HG03103 (cell line): ENCODE measurements around the gene COL3A1.

ENCODE experiments used
- ATAC-seq: cut with Tn5 transposase; IDR thresholded peaks from one replicate; pipeline ENCODE4 v1.9.1; 2021; ENCODE audit warnings: low read depth; ENCODE audit not compliant: unreplicated experiment

Gene COL3A1

DNA sequence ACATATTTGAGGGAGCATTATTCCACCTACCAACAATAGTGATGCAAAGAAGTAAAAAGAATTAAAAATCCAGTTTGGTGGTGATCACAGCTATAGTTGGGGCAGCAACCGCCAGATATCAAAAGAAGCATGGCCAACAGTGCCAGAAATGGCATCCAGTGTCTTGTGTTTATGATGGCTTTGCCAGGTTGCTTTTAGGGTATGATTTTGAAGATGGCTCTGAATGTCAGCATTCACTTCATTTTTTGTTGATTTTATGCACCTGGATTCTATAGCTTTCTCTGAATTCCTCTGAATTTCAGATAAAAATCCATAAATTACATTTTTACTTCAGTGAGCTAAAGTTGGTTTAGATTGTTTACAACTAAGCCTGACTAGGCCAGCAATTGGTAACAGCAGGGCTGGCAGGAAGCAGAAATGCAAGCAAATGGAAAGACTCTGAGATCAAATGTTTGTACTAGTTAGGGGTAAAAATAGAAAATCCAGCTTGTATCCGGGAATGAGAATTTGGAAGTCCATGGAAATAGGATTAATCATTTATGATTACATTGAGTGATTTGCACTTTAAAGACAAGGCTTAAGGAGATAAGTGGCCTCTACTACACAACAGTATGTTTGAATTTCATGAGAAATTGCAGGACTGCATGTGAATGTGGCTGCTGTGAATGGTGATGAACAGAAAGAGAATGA is 40.4 kb downstream of the COL3A1 start:
- no peak for ATAC-seq

DNA sequence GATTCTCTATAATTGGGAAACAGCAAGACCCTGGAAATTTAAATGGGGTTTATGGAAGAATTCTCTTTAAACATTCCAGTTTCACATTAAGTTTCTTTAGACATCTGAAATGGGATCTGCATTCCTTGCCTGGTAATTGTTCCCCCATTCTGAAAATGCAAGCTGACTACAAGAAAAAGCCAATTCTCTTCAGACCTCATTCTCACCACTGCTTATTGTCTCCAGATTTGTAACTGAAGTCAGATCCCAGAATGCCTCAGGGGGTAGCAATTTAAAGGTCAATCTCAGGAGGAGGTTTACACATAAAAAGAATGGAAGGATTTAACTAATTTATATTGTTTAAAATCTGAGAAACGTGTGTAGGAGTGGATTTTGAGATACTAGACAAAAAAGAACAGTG is 41.2 kb downstream of the COL3A1 start:
- no peak for ATAC-seq

DNA sequence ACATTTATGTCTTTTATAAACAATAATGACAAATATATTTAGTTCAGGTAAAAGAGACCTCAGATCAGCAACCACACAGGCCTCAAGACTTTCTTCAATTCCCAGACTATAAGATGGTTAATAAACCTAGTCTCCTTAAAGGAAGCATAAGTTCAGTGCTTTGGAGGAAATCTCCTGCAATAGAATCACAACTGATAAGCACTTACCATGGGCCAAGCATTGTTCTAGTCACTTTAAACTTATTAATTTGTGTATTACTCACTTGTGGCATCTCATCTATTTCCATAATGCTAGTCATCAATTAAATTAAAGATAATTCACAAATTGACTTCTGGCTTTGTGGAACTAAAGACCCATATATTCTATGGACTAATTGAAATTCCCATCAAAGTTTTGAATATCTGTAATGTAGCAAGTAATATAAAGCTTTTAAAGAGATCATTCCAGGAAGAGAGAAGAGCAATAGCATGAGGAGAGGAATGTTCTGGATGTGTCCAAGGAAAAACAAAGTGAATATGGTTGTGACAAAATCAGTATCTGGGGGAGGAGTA is 42.2 kb downstream of the COL3A1 start:
- ATAC-seq: no peak

DNA sequence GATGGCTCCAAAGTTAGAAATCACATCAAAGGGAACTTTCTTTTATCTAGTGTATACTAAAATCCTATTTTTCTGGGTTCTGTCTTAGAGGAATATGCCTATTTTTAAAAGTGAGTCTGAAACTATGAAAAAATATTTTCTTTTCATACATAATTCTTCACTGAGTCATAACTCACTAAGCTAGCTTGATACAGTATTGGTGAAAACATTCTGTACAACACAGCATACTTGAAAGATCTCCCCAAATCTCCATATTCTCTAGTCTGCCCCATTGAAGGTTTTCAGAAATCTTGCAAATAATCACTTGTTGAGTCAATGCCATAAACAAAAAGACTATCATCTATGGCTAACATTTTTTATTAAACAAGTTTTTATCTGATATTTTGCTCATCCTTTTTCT is 44.5 kb downstream of the COL3A1 start:
- no peak for ATAC-seq

DNA sequence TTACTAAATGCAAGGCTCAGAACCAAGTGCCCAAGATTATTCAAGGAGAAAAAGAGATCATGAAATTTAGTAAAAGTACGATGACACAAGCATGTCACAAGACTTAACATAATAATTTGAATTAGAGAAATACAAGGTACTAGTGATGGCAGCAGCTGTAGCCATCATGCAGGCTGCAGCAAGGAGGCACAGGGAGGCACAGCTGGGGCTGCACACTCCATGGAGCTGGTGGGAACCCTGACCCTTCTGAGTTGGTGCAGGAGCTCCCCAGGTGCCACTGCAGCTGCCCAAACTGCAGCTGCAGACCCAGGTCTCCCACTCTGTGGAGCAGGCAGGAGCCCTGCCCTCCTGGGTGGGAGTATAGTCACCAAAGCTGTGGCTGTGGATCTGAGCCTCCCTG is 46.0 kb downstream of the COL3A1 start:
- ATAC-seq: no peak

DNA sequence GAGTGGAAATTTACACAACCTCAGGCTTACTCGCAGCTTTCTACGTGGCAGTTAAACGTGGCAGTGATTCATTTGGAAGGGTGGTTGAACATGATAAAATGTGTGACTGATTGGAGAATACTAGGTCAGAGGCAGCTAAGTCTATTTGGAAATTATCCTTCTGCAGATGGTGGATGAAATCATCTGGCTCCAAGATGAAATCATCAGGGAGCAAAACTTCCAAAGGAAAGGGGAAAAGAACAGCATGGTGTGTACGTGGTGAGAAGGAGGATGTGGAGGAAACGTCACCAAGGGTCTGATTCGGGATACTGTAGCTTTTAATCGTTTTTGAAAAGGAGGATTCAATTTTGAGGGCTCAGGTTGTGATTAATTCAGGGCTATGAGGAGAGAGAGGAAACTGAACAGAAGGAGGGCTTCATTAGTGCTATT is 47.9 kb downstream of the COL3A1 start:
- ATAC-seq: no peak

DNA sequence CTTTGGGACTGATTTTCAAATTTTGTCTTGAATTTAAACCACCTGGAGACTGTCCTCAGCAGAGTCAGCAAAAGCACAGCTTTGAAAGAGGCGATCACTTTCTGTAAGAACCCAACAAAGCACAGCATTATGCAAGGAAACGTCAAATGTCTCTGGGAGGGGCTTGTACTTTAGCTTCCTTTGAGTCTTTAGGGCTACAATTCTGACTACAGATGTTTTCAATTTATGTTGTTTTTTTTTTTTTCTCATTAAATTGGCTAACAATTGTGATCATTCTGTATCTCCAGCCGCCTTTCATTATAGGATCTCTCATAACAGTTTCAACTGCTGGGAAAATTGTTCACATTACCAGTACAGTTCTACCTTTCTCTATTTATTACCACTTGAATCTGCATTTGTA is 48.3 kb downstream of the COL3A1 start:
- ATAC-seq: no peak

DNA sequence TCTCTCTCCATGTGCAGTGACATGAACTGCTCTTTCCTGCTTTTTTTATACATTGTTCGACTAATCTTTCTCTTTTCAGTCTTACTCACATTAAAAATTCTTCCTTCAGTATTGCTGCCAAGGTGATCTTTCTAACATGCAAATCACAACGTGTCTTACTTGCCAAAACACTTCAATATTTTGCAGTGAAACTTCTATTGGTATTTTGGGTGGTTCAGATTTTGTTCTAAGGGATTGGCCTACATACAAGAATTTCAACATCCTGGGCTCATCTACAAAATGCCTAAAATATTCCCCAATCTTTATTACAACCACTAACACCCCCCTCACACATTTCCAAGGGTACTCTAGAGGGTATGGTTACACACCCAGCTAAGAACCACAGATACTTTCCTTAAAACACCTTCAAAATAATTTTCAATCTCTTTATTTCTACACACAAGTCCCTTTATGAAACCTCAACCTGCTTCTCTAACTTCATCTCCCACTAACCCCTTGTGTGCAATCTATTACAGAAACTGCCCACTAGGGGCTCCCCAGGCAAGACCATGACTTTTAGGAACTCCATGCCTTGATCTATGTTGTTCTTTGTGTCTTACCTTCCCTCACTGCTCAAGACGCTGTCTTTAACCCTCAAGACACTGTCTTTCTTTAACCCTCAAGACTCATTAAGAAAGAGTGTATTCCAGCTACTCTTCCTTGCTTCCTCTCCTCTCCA is 50.9 kb downstream of the COL3A1 start:
- peak; percentile 92 for ATAC-seq

DNA sequence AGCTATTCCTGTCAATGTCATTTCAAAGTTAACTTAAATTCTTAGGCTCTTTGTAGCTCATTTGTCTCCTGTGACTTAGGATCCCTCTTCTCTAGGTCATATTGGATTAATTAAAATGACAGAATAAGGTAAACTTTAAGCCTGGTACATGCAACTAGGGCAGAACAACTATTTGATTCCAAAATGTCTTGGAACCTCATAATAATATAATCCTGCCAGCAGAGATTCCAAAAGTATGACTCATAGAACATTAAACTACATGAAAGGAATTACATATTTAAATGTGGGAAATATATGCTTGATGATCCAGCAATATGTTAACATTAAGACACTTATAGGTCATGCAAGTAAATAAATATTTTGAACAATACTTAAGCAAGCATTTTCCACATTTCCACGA is 63.3 kb downstream of the COL3A1 start:
- no peak for ATAC-seq

DNA sequence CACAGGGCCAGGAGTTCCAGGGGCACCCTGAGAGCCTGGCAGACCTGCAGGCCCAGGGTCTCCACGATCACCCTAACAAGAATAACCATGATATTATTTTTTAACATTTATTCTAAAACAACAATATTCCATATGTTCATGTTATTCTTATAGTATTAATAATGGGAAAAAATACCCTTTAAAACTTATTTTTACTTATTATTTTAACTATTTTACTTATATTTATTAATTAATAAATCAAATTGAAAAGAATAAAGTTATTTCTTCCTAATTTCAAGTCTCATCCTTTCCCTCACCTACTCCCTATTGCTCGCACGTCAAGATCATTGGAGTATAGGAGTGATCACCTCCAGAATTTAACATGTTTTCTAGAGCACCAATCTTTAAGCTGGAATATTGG is 71.7 kb downstream of the COL3A1 start:
- no peak for ATAC-seq

DNA sequence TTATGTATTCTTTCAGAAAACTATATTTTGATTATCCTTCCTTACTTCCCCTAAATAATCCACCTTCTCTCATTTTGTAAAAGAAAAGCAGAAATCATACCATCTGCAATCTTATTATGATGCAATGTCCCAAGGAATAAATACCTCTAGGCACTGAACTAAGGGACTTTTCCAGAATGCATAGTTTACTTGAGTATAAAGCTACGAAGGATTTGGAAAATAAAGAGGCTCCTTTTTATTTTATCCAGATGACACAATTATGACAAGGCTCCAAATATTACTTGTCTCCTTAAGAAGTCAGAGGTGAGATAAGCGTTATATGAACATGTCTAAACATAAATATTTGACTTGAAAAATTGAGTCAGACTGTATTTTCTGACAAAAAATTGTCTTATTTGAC is 72.1 kb downstream of the COL3A1 start:
- ATAC-seq: no peak

DNA sequence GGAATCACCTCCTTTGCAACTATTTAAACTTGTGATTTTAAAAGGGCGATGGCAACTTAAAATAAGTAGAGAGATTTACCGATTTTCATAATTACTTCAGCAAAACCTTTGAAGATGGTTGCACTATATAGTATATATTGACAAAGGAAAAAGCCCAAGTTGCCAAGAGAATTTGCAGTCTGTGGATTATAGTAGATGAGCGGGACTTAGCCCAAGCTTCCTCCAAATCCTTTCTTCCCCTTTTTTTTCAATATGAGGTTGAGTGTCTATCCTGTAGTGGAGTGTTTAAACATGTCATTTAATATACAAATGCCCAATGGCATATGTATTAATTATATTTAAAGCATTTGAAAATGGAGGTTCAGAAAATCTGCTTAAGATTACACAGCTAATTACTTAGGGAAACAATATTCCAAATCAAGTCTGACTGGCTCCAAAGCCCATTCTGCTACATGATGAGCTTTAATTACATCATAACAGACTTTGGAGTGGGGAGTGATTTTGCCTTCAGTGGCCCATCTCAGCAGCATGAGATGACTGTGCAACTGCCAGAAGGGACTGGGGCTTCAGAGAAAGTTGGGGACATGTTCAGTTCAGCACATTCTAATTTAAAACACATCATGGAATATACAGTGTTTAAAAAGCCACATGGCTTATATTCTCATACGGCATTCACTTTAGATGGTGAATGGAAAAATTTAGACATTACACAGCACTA is 73.2 kb downstream of the COL3A1 start:
- ATAC-seq: no peak

DNA sequence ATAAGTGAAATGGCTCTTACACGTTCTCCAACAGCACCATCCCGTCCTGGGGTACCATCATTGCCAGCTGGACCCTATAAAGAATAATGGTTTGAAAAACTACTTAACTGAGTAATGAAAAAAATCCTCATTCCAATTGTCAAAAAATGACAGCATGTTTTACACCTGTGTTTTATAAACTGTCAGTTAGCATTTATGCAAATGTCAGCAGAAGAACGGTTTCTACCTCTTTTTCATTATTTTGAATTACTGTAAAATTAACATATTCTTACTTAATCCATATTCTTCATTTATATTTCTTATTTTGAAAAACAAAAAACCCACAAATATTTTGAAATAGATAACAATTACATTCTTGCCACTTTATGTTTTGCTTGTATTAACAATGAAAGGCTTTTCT is 74.0 kb downstream of the COL3A1 start:
- ATAC-seq: no peak

DNA sequence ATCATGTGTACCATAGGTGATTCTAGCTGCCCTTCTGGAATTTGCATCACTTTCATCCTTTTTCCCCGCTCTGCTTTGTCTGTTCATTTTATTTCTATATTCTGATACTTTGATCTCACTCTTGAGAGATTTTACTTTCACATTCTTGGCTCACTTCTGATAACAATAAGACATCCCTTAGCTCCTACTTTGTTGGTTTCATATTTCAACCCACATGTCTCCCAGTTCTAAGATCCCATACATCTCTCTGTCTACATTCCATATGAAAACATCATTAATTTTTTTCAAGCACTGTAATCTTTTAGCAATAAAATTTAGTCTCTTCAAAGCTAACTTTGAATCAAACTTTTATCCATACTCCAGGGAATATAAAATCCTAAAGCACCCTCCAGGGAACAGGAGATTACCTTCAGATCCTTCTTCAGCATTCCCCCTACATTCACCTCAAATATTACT is 75.6 kb downstream of the COL3A1 start:
- ATAC-seq: no peak

DNA sequence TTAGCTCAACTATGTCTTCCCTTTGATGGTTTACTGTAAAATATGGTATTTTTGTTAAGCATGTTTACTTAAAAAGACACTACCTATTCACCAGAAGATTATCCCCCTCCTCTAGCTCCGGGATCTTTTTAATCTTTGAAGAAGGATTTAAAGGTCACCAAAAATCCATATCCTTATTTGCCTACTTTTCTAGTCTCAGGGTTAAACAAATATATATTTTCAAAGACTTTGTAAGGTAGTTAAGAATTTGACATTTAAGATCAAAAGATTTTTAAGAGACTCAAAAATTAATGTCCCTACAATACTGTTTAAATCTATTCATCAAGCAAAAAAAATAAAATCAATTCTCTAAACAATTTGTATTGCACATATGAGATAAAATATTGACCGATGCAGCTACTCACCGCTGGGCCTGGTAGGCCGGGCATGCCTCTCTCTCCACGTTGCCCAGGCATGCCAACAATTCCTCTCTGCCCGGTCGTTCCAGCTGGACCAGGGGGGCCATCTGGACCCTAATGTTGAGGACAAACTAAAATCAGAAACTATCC is 76.1 kb downstream of the COL3A1 start:
- ATAC-seq: no peak

DNA sequence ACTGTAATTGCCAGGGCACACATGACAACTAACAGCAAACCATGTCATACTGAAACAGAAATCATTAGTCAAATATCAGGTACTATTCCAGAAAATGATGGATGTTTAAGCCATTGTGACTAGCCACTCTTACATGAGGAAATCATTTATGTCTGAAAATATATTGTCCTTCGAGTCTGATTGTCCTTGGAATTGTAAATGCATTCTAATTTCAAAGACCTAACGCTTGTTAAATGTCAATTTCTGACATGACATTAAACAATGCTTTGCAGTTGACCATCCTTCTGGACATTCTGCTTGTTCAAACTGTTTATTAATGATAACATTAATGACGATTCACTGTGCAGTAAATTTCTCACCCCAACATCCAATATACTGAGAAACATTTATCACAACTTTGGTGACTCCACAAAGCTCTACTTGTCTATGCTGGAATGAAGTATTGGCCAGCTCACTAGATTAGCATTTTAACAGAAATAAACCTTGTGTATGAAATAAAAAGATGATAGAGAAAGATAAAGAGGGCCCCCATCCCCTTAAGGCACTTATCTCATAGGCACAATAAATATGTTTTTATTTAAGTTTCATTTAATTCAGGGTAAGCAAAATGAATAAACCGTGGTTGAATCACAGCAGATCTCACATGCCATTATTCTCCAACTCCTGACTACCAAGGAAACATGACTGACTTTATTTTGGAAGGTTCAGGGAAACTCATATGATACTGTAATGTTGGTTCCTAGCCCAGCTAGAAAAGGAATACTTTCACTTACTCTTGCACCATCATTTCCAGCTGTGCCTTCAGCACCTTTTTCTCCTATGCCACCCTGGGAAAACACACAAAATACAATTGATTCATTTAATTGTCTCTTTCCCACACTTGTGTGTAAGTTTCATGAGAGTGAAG is 82.3 kb downstream of the COL3A1 start:
- no peak for ATAC-seq

DNA sequence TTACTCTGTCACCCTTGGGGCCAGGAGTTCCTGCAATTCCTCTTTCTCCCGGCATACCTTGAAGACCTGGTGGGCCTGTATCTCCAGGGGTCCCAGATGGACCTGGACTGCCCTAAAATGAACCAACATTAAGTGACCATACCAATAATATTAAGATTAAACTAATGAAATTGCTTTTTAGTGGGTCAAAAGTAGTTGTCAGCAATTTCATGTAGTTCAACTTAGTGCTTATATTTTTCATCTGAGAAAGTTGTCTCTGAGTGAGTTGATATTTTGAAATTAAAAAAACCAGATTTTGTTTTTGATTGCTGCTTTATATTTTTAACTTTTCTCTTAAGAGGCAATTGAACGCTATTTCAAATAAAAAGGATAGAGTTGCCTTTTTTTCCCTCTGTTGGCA is 83.1 kb downstream of the COL3A1 start:
- ATAC-seq: no peak

DNA sequence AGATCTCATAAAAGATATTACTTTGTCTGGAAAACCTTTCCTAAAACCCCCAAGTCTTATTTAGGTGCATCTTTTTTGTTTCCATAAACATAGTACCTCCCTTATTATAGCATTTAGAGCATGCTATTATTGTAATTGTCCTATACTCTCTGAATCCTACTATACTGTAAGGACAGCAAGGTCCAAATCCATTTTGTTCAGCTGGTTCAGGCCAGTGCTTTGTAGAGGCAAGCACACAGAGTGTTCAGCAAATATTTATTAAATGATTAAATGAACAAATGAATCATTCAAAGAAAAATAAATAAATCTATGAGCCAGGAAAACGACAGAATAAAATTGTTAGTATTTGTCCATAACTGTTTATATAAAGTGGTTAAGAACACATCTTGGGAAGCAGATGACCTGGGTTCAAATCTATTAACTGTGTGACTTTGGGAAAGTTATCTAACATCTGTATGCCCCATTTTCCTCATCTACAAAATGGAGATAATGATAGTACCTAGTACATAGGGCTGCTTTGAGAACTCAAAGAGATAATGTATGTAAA is 86.0 kb downstream of the COL3A1 start:
- ATAC-seq: no peak
